GM23338 (cell line): ENCODE results near the gene CD63. TPM values are rescaled to one million over a fixed set of nuclear protein-coding genes. Genes with fewer than 3 reads are reported as not detected.

Experiments
- ATAC-seq: fragments of 200-7000 bp; cut with Tn5 transposase; 3 replicates; pipeline ENCODE4 v1.9.1; 2020
- DNase-seq: peaks from one replicate; pipeline ENCODE4 v3.0.0-alpha.2; 2015; ENCODE audit warnings: low spot score
- H2AFZ ChIP-seq: fragments of 200-600 bp; sonication (generic); 2 replicates; pipeline ENCODE4 v1.8.0; 2016; ENCODE audit warnings: antibody characterized with exemption, mild to moderate bottlenecking, moderate library complexity
- H3F3A ChIP-seq: fragments of 200-600 bp; sonication (generic); replicated peaks from 2 replicates; pipeline ENCODE4 v1.8.0; 2017; ENCODE audit warnings: antibody characterized with exemption, mixed run types, low read depth
- H3K27ac ChIP-seq: fragments of 200-600 bp; sonication (generic); 2 replicates; pipeline ENCODE4 v1.6.1; 2016; ENCODE audit warnings: low read depth
- H3K27me3 ChIP-seq: fragments of 200-600 bp; sonication (generic); 2 replicates; pipeline ENCODE4 v1.8.0; 2016; ENCODE audit warnings: mild to moderate bottlenecking, mixed run types, moderate library complexity; ENCODE audit not compliant: insufficient read depth
- H3K36me3 ChIP-seq: fragments of 200-600 bp; sonication (generic); 2 replicates; pipeline ENCODE4 v1.8.0; 2016; ENCODE audit warnings: mild to moderate bottlenecking; ENCODE audit not compliant: insufficient read depth
- H3K4me1 ChIP-seq: fragments of 200-600 bp; sonication (generic); 2 replicates; pipeline ENCODE4 v1.8.0; 2016; ENCODE audit warnings: mild to moderate bottlenecking, moderate library complexity; ENCODE audit not compliant: insufficient read depth
- H3K4me2 ChIP-seq: fragments of 200-600 bp; sonication (generic); 2 replicates; pipeline ENCODE4 v1.7.1; 2017; ENCODE audit warnings: mixed run types
- H3K4me3 ChIP-seq: fragments of 200-600 bp; sonication (generic); 2 replicates; pipeline ENCODE4 v1.6.1; 2016; ENCODE audit warnings: mixed run types
- H3K79me2 ChIP-seq: fragments of 200-600 bp; sonication (generic); replicated peaks from 2 replicates; pipeline ENCODE4 v1.8.0; 2017; ENCODE audit warnings: mild to moderate bottlenecking; ENCODE audit not compliant: insufficient read depth
- H3K9me2 ChIP-seq: fragments of 200-600 bp; sonication (generic); 2 replicates; pipeline ENCODE4 v1.8.0; 2017; ENCODE audit not compliant: insufficient read depth
- H4K20me1 ChIP-seq: fragments of 200-600 bp; sonication (generic); replicated peaks from 2 replicates; pipeline ENCODE4 v1.8.0; 2017; ENCODE audit warnings: mild to moderate bottlenecking; ENCODE audit not compliant: insufficient read depth
- H3K27ac Mint-ChIP-seq: 2 replicates; pipeline ENCODE4 v1.8.0; 2020; ENCODE audit warnings: inconsistent platforms, mild to moderate bottlenecking, moderate library complexity, mixed read lengths
- H3K27me3 Mint-ChIP-seq: 3 replicates; pipeline ENCODE4 v1.8.0; 2022; ENCODE audit warnings: low read depth, mild to moderate bottlenecking, moderate library complexity, mixed read lengths, inconsistent platforms; ENCODE audit not compliant: insufficient read depth, poor library complexity
- H3K36me3 Mint-ChIP-seq: 3 replicates; pipeline ENCODE4 v1.8.0; 2021; ENCODE audit warnings: low read depth, mild to moderate bottlenecking, inconsistent platforms, moderate library complexity, mixed read lengths
- H3K4me1 Mint-ChIP-seq: 3 replicates; pipeline ENCODE4 v1.8.0; 2020; ENCODE audit warnings: mild to moderate bottlenecking, inconsistent platforms, mixed read lengths
- H3K4me3 Mint-ChIP-seq: 3 replicates; pipeline ENCODE4 v1.8.0; 2021; ENCODE audit warnings: moderate library complexity, mild to moderate bottlenecking, inconsistent platforms, mixed read lengths
- H3K9me3 Mint-ChIP-seq: 3 replicates; pipeline ENCODE4 v1.8.0; 2020; ENCODE audit warnings: moderate library complexity, mild to moderate bottlenecking, inconsistent platforms, mixed read lengths
- CREB1 ChIP-seq: fragments of 250-450 bp; sonication (Bioruptor Pico); IDR thresholded peaks from 2 replicates; pipeline ENCODE4 v1.5.0; 2020; ENCODE audit warnings: low read depth, mild to moderate bottlenecking, moderate library complexity
- CTCF ChIP-seq, 2 experiments: fragments of 200-600 bp in 1 of 2; sonication (generic) in 1 of 2; conservative IDR thresholded peaks; 2 replicates each; pipeline versions ENCODE4 v1.5.1 to v1.6.1; 2016 to 2017; ENCODE audit warnings: antibody characterized with exemption in 2 of 2, low read depth in 2 of 2, mild to moderate bottlenecking in 2 of 2, moderate library complexity in 1 of 2
- EZH2 ChIP-seq: fragments of 200-600 bp; sonication (generic); IDR thresholded peaks from one replicate; pipeline ENCODE4 v1.8.0; 2017; ENCODE audit warnings: antibody characterized with exemption, mild to moderate bottlenecking, low read depth; ENCODE audit not compliant: unreplicated experiment
- EZH2phosphoT487 ChIP-seq: fragments of 200-600 bp; sonication (generic); IDR thresholded peaks from one replicate; pipeline ENCODE4 v1.8.1; 2018; ENCODE audit warnings: antibody characterized with exemption; ENCODE audit not compliant: unreplicated experiment
- JUNB ChIP-seq: IDR thresholded peaks from one replicate; pipeline ENCODE4 v1.6.1; 2016; ENCODE audit warnings: antibody characterized with exemption; ENCODE audit not compliant: unreplicated experiment
- NANOG ChIP-seq: IDR thresholded peaks from 2 replicates; pipeline ENCODE4 v1.6.1; 2016; ENCODE audit warnings: antibody characterized with exemption, borderline replicate concordance
- POLR2AphosphoS5 ChIP-seq: IDR thresholded peaks from 2 replicates; pipeline ENCODE4 v1.6.1; 2016; ENCODE audit warnings: antibody characterized with exemption, low read depth
- REST ChIP-seq: IDR thresholded peaks from one replicate; pipeline ENCODE4 v1.6.1; 2018; ENCODE audit warnings: antibody characterized with exemption; ENCODE audit not compliant: unreplicated experiment
- STAT1 ChIP-seq: IDR thresholded peaks from one replicate; pipeline ENCODE4 v1.6.1; 2016; ENCODE audit warnings: antibody characterized with exemption; ENCODE audit not compliant: unreplicated experiment
- polyA plus RNA-seq: library from polyadenylated mRNA; unstranded; fragments of >200 nt; fragmentation: Nextera tagmentation; extraction: Ambion mirVana; gene quantifications from 2 replicates; pipeline ENCODE4 v1.2.1, GENCODE V29; 2016
- total RNA-seq: library from RNA; depleted of rRNA; stranded (reverse); fragments of >200 nt; shearing (Covaris generic); gene quantifications from 2 replicates; pipeline ENCODE4 v1.2.3, GENCODE V29; 2014
- TF ChIP-seq, protein P1 (sequence below): IDR thresholded peaks from 2 replicates; pipeline ENCODE4 v1.6.1; 2016; ENCODE audit warnings: antibody characterized with exemption

Gene CD63
- total and polyA plus RNA-seq, 2 experiments from 2014 or later, result 294 to 685 TPM

DNA sequence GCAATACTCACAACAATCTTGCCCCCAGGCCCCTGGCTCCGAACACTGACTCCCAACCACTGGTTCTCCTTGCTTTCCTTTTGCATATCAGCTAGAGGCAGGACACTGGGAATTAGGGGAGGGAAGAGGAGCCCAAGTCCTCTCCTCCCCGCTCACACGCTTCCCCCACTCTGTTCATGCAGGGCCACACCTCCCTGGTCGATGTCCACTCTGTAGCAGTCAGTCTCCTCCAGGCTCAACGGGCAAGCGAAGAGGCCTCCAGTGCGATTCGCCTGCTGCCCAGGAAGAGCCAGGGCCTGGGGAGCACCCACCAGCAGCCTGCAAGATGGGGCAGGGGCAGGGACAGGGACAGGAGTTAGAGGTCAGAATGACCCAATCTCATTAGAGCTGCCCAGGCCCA lies 25.9 kb downstream of the CD63 start (continued):
- TF ChIP-seq JUNB (no peak), CREB1 (CRISPR knock-in tag) (no peak), EZH2 (no peak), CTCF (conservative IDR thresholded peaks at IDR 0.05; ENCODE audit: low read depth in 2 of 2) (no peak), STAT1 (no peak)
- TF ChIP-seq, protein P1, sequence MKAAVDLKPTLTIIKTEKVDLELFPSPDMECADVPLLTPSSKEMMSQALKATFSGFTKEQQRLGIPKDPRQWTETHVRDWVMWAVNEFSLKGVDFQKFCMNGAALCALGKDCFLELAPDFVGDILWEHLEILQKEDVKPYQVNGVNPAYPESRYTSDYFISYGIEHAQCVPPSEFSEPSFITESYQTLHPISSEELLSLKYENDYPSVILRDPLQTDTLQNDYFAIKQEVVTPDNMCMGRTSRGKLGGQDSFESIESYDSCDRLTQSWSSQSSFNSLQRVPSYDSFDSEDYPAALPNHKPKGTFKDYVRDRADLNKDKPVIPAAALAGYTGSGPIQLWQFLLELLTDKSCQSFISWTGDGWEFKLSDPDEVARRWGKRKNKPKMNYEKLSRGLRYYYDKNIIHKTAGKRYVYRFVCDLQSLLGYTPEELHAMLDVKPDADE, result no peak

- H3K9me3 Mint-ChIP-seq, result no peaks in the 10 kb centered on the region
- H3K79me2 ChIP-seq, result peaks cover 15% of the 10 kb centered on the region
- no peak overlapping the region for H2AFZ ChIP-seq
- H3K36me3 Mint-ChIP-seq, result peaks cover 11% of the 10 kb centered on the region; the same call in 2 of the 3 replicates
- no peak overlapping the region for H3K4me3 ChIP-seq
- no peaks in the 10 kb centered on the region for H3K9me2 ChIP-seq
- H3K36me3 ChIP-seq, result no peaks in the 10 kb centered on the region
- H3K4me2 ChIP-seq, result no peak overlapping the region
- H3K27me3 Mint-ChIP-seq, result peaks cover 8% of the 10 kb centered on the region
- no peak overlapping the region for H3K27ac ChIP-seq
- H3F3A ChIP-seq, result no peaks in the 10 kb centered on the region
- peaks cover 4% of the 10 kb centered on the region for H3K4me1 ChIP-seq
- H4K20me1 ChIP-seq, result peaks cover 1% of the 10 kb centered on the region; the same call in 1 of the 2 replicates
- no peak overlapping the region for H3K4me3 Mint-ChIP-seq
- ATAC-seq (no peak), DNase-seq (no peak)
- peaks cover 9% of the 10 kb centered on the region for H3K4me1 Mint-ChIP-seq
- no peaks in the 10 kb centered on the region for H3K27me3 ChIP-seq
- no peak overlapping the region; the same call in 1 of the 2 replicates for H3K27ac Mint-ChIP-seq
- TF ChIP-seq, protein P1, result no peak
- TF ChIP-seq NANOG (no peak), POLR2AphosphoS5 (no peak), STAT1 (no peak), EZH2phosphoT487 (no peak), REST (no peak)
These were observed 28.4 kb downstream of the CD63 start for GRCh38 chr12:55700255-55701018.
